GM20000 (cell line): ENCODE measurements around the gene RAB11FIP3.

Source experiments
- DNase-seq: peaks from one replicate; pipeline ENCODE4 v3.0.0; 2012; ENCODE audit warnings: low spot score
- TF ChIP-seq, protein P1 (sequence below): IDR thresholded peaks from 2 replicates; pipeline ENCODE4 v1.5.1; 2012; ENCODE audit warnings: mild to moderate bottlenecking, control low read depth; ENCODE audit errors: extremely low read depth, missing control alignments

Gene RAB11FIP3

DNA sequence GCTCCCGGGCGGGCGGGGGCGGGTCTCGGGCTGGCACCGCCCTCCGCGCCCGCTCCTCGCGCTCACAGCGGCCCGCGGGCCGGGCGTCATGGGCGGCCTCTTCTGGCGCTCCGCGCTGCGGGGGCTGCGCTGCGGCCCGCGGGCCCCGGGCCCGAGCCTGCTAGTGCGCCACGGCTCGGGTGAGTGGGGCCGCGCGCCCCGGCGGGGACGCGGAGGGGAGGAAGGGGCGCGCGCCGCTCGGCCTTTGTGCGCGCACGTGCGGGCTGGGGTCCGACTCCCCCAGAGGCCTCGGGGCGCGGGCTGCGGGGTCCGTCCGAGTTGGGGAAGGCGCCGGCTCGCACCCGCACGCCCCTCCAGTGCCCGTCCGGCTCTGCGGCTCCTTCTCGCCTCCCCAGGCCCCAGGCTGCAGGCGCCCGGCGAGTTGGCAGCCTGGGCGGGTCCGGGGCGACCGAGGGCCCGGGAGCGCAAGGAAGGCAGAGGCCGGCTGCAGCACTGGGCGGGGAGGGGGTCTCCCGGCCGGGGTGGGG lies 28.3 kb upstream of the RAB11FIP3 start, which contains the start of gene NME4:
Gene NME4, plus strand, starts transcription at position 65 of the 527 bp plus-strand sequence. Its CDS starts 24 bp downstream, at position 89.
- peak; percentile 80 for DNase-seq
- TF ChIP-seq, protein P1, sequence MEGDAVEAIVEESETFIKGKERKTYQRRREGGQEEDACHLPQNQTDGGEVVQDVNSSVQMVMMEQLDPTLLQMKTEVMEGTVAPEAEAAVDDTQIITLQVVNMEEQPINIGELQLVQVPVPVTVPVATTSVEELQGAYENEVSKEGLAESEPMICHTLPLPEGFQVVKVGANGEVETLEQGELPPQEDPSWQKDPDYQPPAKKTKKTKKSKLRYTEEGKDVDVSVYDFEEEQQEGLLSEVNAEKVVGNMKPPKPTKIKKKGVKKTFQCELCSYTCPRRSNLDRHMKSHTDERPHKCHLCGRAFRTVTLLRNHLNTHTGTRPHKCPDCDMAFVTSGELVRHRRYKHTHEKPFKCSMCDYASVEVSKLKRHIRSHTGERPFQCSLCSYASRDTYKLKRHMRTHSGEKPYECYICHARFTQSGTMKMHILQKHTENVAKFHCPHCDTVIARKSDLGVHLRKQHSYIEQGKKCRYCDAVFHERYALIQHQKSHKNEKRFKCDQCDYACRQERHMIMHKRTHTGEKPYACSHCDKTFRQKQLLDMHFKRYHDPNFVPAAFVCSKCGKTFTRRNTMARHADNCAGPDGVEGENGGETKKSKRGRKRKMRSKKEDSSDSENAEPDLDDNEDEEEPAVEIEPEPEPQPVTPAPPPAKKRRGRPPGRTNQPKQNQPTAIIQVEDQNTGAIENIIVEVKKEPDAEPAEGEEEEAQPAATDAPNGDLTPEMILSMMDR, result no peak

DNA sequence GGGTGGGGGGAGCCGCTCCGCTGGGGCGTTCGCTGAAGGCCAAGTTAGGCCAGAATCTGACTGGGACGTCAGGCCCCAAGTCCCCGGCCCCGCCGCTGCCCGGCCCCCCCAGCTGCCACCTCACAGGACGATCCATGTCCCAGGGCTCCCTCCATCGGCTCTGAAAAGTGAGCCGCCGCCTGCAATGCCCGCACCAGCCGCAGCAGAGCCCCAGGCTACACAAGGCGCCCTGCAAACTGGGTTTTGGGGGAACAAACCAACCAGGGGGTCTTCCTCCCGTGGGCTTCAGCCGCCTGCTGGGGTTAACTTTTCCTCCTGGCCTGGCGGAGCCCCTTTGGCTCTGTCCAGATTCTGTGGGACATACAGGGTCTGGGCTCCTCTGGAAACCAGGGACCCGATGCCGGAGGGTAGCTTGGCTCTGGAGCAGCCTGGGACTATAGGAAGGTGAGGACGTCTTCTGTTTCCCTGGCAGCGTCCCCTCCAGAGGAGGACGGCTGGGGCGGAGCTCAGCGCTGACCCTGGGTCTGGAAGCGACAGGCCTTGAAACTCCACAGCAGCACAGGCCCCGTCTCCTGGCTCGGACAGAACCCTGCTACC lies 27.6 kb upstream of the RAB11FIP3 start:
- peak; percentile 78 for DNase-seq
- TF ChIP-seq, protein P1, result no peak

DNA sequence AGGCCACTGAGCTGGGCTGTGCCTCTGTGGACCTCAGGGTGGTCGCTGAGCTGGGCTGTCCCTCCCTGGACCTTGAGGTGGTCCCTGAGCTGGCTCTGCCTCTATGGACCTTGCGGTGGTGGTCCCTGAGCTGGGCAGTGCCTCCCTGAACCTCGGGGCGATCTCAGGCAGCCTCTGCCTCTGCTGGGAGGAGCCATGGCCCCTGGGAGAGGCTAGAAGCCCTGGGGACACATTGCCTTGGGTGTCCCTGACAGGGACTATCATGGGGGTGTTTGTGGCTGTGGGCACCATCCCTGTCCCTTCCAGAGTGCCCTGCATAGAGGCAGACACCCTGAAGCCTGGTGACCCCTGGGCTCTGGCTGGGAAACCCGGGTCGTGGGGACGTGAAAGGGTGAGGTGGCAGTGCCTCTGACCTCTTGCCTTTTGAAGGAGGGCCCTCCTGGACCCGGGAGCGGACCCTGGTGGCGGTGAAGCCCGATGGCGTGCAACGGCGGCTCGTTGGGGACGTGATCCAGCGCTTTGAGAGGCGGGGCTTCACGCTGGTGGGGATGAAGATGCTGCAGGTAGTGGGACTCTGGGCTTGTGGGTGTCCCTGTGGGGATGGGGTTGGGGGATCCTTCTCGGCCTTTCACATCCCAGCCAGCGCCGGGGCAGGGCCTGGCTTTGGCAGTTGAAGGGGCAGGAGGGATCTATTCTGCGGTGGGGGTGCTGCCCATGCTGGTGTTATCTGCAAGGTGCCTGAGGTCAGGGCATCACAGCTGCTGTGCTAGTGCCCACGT lies 26.7 kb upstream of the RAB11FIP3 start:
- TF ChIP-seq, protein P1, result no peak
- DNase-seq, result no peak

DNA sequence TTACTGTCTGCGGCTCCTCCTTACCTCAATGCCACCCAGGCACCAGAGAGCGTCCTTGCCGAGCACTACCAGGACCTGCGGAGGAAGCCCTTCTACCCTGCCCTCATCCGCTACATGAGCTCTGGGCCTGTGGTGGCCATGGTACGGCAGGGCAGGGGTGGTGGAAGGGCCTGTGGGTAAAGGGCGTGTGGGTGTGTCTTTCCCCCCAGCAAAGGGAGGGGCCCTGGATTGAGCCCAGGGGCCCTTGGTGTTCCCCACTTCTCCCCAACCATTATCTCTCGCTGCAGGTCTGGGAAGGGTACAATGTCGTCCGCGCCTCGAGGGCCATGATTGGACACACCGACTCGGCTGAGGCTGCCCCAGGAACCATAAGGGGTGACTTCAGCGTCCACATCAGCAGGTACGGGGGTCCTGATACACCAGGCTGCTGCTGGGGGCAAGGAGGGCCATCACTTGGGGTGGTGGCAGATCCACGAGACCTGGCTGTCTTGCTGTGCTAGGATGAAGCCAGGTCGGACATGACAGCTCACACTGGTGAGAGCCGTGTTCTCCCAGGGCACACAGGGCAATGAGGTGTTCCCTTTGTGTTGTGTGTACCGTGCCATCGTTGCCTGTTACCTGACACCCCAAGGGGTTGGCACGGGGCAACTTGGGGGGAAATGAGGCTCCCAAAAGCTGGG lies 26.0 kb upstream of the RAB11FIP3 start:
- TF ChIP-seq, protein P1, result no peak
- DNase-seq, result no peak

DNA sequence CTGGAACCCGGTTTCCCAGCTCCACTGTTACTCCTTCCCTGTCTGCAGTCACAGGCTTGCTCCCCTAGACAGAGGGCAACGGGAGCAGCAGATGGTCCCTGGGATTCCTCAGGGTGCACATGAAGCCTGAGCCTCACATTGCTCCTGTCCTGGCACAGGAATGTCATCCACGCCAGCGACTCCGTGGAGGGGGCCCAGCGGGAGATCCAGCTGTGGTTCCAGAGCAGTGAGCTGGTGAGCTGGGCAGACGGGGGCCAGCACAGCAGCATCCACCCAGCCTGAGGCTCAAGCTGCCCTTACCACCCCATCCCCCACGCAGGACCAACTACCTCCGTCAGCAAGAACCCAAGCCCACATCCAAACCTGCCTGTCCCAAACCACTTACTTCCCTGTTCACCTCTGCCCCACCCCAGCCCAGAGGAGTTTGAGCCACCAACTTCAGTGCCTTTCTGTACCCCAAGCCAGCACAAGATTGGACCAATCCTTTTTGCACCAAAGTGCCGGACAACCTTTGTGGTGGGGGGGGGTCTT lies 25.3 kb upstream of the RAB11FIP3 start:
- DNase-seq, result no peak

DNA sequence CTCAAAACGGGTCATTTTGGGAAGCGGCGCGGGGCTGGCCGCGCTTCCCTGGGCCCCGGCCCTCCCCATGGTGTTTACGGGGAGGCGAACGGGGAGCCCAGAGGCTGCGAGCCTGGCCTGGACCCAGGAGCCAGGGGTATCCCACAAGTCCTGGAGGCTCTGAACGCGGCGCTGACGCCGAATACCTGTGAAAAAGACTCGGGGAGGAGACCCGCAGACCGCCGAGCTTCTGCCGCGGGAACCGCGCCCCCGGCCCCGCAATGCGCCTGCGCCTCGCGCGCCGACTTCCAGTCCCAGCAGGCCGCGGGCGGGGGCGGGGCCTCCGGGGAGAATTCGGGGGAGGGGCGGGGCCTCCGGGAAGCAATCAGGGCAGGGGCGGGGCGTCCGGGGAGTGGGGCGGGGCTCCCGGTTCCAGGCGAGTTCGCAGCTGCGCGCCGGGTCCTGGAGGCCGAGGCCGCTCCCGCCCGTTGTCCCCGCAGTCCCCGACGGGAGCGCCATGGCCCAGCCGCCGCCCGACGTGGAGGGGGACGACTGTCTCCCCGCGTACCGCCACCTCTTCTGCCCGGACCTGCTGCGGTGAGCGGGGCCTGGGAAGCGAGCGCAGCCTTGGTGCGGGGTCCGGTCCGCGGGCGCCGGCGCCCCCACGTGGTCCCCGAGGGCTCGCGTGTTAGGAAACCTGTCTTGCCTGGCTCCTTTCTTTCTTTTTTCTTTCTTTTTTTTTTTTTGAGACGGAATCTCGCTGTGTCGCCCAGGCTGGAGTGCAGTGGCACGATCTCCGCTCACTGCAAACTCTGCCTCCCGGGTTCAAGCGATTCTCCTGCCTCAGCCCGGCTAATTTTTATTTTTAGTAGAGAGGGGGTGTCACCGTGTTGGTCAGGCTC lies 23.7 kb upstream of the RAB11FIP3 start, which contains the start of gene DECR2:
Gene DECR2, plus strand, starts transcription at position 418 of the 881 bp plus-strand sequence. Its CDS starts 79 bp downstream, at position 497.
- TF ChIP-seq, protein P1, result peak; percentile 67
- peak; percentile 100 for DNase-seq

More for the DNA sequence above, 25.3 kb upstream of the RAB11FIP3 start:
- TF ChIP-seq, protein P1, result no peak
